Endothelial cell of umbilical vein (primary cell): ENCODE results near the gene LGALS3.

Experiments used
- CTCF ChIP-seq, 2 donors: IDR thresholded peaks; 1 replicate in 1 of 2; 2 replicates in 1 of 2; pipeline ENCODE4 v1.5.1; 2011; ENCODE audit warnings: low read length in 2 of 2, mild to moderate bottlenecking in 2 of 2, moderate library complexity in 2 of 2, control low read depth in 1 of 2, inconsistent platforms in 1 of 2, low read depth in 1 of 2; ENCODE audit not compliant: insufficient read depth in 1 of 2; ENCODE audit errors: extremely low read depth in 1 of 2
- POLR2A ChIP-seq: IDR thresholded peaks from 2 replicates; pipeline ENCODE4 v1.6.1; 2012; ENCODE audit warnings: low read depth, mild to moderate bottlenecking, control low read depth, low read length

- TF ChIP-seq POLR2A (no peak), CTCF (IDR thresholded peaks at IDR 0.05; ENCODE audit: extremely low read depth in 1 of 2, insufficient read depth in 1 of 2, low read depth in 1 of 2, low read length in 2 of 2) (no peak)
Observed at GRCh38 chr14:55151601-55152000, 22.5 kb downstream of the LGALS3 start.
